Measurements from ENCODE around the gene NFATC2.

DNA sequence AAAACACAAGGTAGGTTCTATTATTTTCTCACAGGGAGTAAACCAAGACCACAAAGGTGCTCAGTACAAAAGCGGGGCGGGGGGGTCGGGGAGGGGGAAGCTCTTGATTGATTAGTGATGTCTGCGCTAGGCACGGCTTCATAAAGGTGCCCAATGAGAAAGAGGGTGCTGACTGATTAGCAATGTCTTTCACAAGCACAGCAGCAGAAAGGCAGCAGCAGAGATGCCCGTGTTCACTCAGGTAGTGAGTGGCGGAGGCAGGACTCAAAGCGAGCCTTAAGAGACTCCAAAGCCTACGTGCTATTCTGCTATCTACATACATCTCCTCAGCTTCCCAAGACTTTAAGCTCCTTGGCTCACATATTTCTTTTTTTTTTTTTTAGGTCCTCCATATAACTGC lies 20.3 kb downstream of the NFATC2 start:
- TF ChIP-seq, protein P1, sequence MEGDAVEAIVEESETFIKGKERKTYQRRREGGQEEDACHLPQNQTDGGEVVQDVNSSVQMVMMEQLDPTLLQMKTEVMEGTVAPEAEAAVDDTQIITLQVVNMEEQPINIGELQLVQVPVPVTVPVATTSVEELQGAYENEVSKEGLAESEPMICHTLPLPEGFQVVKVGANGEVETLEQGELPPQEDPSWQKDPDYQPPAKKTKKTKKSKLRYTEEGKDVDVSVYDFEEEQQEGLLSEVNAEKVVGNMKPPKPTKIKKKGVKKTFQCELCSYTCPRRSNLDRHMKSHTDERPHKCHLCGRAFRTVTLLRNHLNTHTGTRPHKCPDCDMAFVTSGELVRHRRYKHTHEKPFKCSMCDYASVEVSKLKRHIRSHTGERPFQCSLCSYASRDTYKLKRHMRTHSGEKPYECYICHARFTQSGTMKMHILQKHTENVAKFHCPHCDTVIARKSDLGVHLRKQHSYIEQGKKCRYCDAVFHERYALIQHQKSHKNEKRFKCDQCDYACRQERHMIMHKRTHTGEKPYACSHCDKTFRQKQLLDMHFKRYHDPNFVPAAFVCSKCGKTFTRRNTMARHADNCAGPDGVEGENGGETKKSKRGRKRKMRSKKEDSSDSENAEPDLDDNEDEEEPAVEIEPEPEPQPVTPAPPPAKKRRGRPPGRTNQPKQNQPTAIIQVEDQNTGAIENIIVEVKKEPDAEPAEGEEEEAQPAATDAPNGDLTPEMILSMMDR (IDR thresholded peaks at IDR 0.05; ENCODE audit: low read depth, low read length, poor library complexity, severe bottlenecking), result no peak
- TF ChIP-seq EZH2phosphoT487 (IDR thresholded peaks at IDR 0.05; ENCODE audit: borderline replicate concordance, low read length), result no peak

Data from DOHH2 (cell line).